ENCODE results near the gene TRPM2. TPM values are rescaled to one million over a fixed set of nuclear protein-coding genes. Genes with fewer than 3 reads are reported as not detected.
"Not testable (repeated sequence)": the region's sequence is repeated elsewhere in the genome, so short reads cannot be mapped to it uniquely, and the experiment has no call there.

TRPM2 gene
- total RNA-seq, 1 donor = 0.36 TPM

- H3K4me3 ChIP-seq (ENCODE audit: insufficient read depth, low read length) = no peak overlapping the region
- no peaks in the 10 kb centered on the region for H3K36me3 ChIP-seq (ENCODE audit: insufficient read depth, low read length)
- H3K27me3 ChIP-seq (ENCODE audit: insufficient read depth, low read length) = no peaks in the 10 kb centered on the region
- H4K20me1 ChIP-seq (ENCODE audit: insufficient read depth, low read length) = no peaks in the 10 kb centered on the region
- H2AFZ ChIP-seq (ENCODE audit: low read length) = no peak overlapping the region
- H3K9me3 ChIP-seq (ENCODE audit: low read depth, low read length) = no peaks in the 10 kb centered on the region
- no peak for TF ChIP-seq CTCF (IDR thresholded peaks at IDR 0.05; ENCODE audit: extremely low read depth, low read depth, low read length)
- no peak overlapping the region for H3K27ac ChIP-seq (ENCODE audit: low read depth, low read length)
- no peaks in the 10 kb centered on the region for H3K79me2 ChIP-seq (ENCODE audit: insufficient read depth, low read length)
- no peak for DNase-seq (ENCODE audit: insufficient read length, low spot score, missing footprints)
- no peak overlapping the region for H3K4me2 ChIP-seq (ENCODE audit: insufficient read depth, low read length)
- H3K4me1 ChIP-seq (ENCODE audit: insufficient read depth, low read length) = no peaks in the 10 kb centered on the region
Measured at GRCh38 chr21:44401386-44402160, 48.2 kb downstream of the TRPM2 start.

GRCh38 chr21:44402323-44403105 is 49.1 kb downstream of the TRPM2 start:
- DNase-seq (ENCODE audit: insufficient read length, low spot score, missing footprints) = no peak
- Histone ChIP-seq H4K20me1 (ENCODE audit: insufficient read depth, low read length) (no peaks in the 10 kb centered on the region), H2AFZ (ENCODE audit: low read length) (no peak overlapping the region), H3K4me2 (ENCODE audit: insufficient read depth, low read length) (no peak overlapping the region), H3K36me3 (ENCODE audit: insufficient read depth, low read length) (no peaks in the 10 kb centered on the region), H3K27ac (ENCODE audit: low read depth, low read length) (no peak overlapping the region), H3K4me3 (ENCODE audit: insufficient read depth, low read length) (no peak overlapping the region), H3K79me2 (ENCODE audit: insufficient read depth, low read length) (no peaks in the 10 kb centered on the region), H3K9me3 (ENCODE audit: low read depth, low read length) (no peaks in the 10 kb centered on the region), H3K4me1 (ENCODE audit: insufficient read depth, low read length) (no peaks in the 10 kb centered on the region), H3K27me3 (ENCODE audit: insufficient read depth, low read length) (no peaks in the 10 kb centered on the region)
- TF ChIP-seq CTCF (IDR thresholded peaks at IDR 0.05; ENCODE audit: extremely low read depth, low read depth, low read length) = no peak

- no peak overlapping the region for H2AFZ ChIP-seq (ENCODE audit: low read length)
- H3K9me3 ChIP-seq (ENCODE audit: low read depth, low read length) = no peaks in the 10 kb centered on the region
- no peak overlapping the region for H3K4me3 ChIP-seq (ENCODE audit: insufficient read depth, low read length)
- H3K4me1 ChIP-seq (ENCODE audit: insufficient read depth, low read length) = no peaks in the 10 kb centered on the region
- DNase-seq (ENCODE audit: insufficient read length, low spot score, missing footprints) = no peak
- no peaks in the 10 kb centered on the region for H4K20me1 ChIP-seq (ENCODE audit: insufficient read depth, low read length)
- no peaks in the 10 kb centered on the region for H3K36me3 ChIP-seq (ENCODE audit: insufficient read depth, low read length)
- H3K27me3 ChIP-seq (ENCODE audit: insufficient read depth, low read length) = no peaks in the 10 kb centered on the region
- no peak for TF ChIP-seq CTCF (IDR thresholded peaks at IDR 0.05; ENCODE audit: extremely low read depth, low read depth, low read length)
- H3K4me2 ChIP-seq (ENCODE audit: insufficient read depth, low read length) = no peak overlapping the region
- no peak overlapping the region for H3K27ac ChIP-seq (ENCODE audit: low read depth, low read length)
- no peaks in the 10 kb centered on the region for H3K79me2 ChIP-seq (ENCODE audit: insufficient read depth, low read length)
Measured at GRCh38 chr21:44403106-44404020, 49.9 kb downstream of the TRPM2 start.

GRCh38 chr21:44404482-44404881 is 51.1 kb downstream of the TRPM2 start:
- H3K27me3 ChIP-seq (ENCODE audit: insufficient read depth, low read length); H3K4me2 ChIP-seq (ENCODE audit: insufficient read depth, low read length); H3K79me2 ChIP-seq (ENCODE audit: insufficient read depth, low read length); H2AFZ ChIP-seq (ENCODE audit: low read length); DNase-seq (ENCODE audit: insufficient read length, low spot score, missing footprints); H3K27ac ChIP-seq (ENCODE audit: low read depth, low read length); H3K9me3 ChIP-seq (ENCODE audit: low read depth, low read length); H4K20me1 ChIP-seq (ENCODE audit: insufficient read depth, low read length); H3K4me1 ChIP-seq (ENCODE audit: insufficient read depth, low read length); H3K4me3 ChIP-seq (ENCODE audit: insufficient read depth, low read length); H3K36me3 ChIP-seq (ENCODE audit: insufficient read depth, low read length): not testable (repeated sequence)

Data from osteoblast (primary cell).